Retinal pigment epithelial cell (primary cell): Measurements from ENCODE around the gene ISG15.
A peak's percentile ranks its signal among the peaks of the same experiment; 100 is the strongest.
"Not testable (repeated sequence)": the region's sequence is repeated elsewhere in the genome, so short reads cannot be mapped to it uniquely, and the experiment has no call there.

ENCODE experiments used
- DNase-seq: peaks from one replicate; pipeline ENCODE4 v3.0.0-alpha.2; 2010; ENCODE audit warnings: low read depth
- H3K4me3 ChIP-seq: 2 replicates; pipeline ENCODE4 v1.5.1; 2011; ENCODE audit warnings: mild to moderate bottlenecking, low read length, control low read depth, moderate library complexity
- CTCF ChIP-seq: conservative IDR thresholded peaks from 2 replicates; pipeline ENCODE4 v1.5.1; 2011; ENCODE audit warnings: low read depth, low read length, control low read depth, inconsistent platforms

ISG15 gene

DNA sequence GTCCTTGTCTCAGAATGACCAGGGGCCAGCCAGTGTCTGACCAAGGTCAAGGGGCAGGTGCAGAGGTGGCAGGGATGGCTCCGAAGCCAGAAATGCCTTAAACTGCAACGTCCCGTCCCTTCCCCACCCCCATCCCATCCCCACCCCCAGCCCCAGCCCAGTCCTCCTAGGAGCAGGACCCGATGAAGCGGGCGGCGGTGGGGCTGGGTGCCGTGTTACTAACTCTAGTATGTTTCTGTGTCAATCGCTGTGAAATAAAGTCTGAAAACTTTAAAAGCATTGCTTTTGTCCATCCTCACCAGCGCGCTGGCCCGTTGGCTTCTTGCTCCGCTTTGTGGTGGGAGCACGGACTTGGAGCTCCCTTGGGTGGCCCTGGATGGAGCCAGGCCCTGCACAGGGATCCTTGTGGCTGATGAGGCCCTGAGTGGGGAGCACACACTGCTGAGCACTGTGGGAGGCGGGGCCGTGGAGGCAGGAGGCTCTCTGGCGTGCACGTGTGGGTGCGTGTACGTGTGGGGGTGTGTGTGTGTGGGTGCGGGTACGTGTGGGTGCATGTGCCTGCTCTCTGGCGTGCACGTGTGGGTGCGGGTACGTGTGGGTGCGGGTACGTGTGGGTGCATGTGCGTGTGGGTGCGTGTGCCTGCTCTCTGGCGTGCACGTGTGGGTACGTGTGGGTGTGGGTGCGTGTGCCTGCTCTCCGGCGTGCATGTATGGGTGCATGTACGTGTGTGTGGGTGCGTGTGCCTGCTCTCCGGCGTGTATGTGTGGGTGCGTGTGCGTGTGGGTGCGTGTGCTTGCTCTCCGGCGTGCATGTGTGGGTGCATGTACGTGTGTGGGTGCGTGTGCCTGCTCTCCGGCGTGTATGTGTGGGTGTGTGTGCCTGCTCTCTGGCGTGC lies 42.8 kb downstream of the ISG15 start:
- no peak for TF ChIP-seq CTCF

DNA sequence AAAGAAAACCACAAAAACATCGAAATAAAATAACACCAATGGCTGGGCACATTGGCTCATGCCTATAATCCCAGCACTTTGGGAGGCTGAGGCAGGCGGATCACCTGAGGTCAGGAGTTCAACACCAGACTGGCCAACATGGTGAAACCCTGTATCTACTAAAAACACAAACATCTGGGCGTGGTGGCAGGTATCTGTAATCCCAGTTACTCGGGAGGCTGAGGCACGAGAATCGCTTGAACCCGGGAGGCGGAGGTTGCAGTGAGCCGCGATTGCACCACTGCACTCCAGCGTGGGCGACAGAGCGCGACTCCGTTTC lies 44.4 kb downstream of the ISG15 start:
- not testable (repeated sequence) for H3K4me3 ChIP-seq, DNase-seq

More for the DNA sequence above, 42.8 kb downstream of the ISG15 start:
- H3K4me3 ChIP-seq: no peak overlapping the region
- no peak for DNase-seq

DNA sequence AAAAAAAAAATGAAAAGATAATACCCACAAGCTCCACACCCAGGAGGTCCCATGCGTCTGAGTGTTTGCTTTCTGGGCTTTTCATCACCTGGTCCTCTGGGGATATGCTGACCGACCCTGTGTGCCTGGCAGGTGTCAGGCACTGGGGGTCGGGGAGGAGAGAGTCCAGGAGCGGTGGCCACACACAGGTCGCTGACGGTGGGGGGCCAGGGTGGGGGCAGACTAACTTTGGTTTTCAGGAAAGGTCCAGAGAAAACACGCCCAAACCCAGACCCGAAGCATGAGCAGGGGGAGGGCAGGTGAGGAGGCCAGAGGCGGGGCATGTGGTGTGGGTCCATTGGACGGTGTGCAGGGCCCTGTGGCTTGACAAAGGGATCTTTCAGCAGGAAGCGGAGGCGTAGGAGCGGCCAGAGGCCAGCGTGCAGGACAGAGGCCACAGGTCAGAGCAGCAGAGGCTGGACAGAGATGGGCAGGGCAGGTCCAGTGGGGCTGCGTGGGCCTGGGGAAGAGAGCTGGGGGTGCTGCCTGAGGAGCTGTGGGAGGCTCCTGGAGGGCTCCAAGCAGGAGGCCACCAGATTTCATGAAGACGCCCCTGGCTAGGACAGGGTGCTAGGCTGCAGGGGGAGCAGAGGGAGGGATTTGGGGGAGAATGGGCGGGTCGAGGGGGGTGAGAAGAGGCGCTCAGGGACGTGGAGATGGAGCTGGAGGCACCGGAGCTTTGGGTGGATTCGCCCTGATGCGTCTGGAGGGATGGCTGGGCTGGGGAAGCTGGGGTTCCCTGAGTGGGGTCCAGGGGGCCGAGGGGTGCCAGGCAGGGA lies 45.0 kb downstream of the ISG15 start:
- H3K4me3 ChIP-seq: no peak overlapping the region
- TF ChIP-seq CTCF: no peak
- no peak for DNase-seq

DNA sequence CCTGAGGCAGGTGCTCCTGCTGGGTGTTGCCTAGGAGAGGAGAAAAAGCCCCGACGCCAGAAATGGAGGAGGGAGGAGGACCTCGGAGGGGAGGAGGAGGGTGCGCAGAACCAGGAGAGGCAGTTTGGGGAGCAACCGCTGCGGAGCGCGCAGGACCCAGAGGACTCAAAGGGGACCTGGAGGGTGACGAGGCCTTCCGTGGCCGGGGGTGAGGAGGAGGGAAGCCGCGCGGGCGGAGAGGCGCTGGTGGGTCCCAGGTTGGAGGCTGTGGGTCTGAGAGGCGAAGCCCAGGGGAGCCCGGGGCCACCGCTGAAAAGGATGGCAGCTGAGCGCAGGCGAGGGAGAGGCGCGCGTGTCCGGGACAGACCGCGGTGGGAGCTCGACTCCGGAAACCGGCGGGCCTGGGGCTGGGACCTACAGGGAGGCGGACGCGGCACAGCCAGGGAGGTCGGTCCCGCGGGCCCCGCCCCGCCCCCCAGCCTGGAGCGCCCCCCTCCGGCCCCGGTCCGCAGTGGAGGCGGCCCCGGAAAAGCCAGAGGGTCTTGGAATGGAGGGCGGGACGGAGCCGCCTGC lies 45.7 kb downstream of the ISG15 start:
- no peak for TF ChIP-seq CTCF
- peak overlapping the region; percentile 53 for H3K4me3 ChIP-seq
- DNase-seq: no peak

DNA sequence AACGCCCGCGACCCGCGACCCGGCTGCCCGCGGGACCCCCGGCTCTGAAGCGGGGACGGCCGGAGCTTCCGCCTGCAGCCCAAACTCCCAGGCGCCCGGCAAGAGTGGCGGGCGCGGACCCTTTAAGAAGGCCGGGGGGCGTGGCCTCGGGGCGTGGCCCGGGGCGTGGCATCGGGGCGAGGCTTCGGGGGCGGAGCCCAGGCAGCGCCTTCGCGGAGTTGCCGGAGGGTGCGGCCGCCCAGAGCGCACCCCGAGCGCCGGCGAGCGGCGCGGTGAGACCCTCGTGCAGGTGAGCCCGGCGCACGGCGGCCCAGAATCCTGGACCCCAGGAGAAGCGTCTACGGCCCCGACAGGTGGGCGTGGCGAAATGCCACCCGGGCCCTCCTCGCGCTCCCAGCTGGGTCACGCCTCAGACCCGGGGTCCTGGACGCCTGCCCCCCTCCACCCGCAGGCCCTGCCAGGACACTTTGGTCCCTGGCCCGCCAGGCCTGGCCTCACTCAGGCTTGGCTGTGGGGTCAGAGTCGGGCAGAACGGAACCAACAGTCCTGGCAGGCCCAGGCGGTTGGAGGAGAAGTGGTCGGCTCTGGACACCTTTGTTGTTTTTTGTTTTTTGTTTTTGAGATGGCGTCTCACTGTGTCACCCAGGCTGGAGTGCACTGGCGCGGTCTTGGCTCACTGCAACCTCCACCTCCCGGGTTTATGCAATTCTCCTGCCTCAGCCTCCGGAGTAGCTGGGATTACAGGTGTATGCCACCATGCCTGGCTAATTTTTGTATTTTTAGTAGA lies 46.4 kb downstream of the ISG15 start:
- H3K4me3 ChIP-seq: peak overlapping the region; percentile 53
- no peak for DNase-seq
- no peak for TF ChIP-seq CTCF

DNA sequence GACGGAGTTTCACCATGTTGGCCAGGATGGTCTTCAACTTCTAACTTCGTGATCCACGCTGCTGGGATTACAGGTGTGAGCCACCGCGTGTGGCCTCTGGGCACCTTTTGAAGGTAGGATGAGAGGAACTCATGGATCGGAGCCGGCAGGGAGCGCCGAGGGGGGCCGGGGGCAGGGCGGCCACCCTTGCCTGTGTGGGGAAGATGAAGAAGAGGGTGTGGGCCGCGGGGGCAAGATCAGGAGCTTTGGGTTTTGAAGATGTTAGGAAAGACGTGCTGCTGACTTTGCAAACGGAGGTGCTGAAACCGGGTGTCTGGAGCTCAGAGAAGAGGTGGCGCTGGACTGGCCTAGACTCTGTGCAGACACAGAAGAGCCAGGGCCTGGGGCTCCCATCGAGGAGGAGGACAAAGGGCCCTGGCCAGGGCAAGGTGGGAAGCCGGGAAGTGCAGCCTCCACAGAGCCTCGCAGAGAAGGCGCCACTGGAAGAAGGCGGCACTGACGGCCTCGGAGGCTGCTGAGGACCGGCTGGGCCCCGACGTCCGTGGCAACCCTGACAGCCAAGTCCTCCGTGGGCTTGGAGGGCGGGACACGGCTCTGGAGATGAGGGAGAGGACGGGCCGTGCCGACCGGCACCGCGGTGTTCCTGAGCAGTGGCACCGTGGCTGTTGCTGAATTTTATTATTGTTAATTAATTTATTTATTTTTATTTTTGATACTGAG lies 47.1 kb downstream of the ISG15 start:
- no peak overlapping the region for H3K4me3 ChIP-seq
- no peak for TF ChIP-seq CTCF
- DNase-seq: no peak
